ENCODE results near the gene ZSWIM6. TPM values are rescaled to one million over a fixed set of nuclear protein-coding genes. Genes with fewer than 3 reads are reported as not detected.

The ZSWIM6 gene
- total and polyA plus RNA-seq, 2 of the 4 experiments (the other 2 are of a cell fraction), result 10.8 to 14.1 TPM

DNA sequence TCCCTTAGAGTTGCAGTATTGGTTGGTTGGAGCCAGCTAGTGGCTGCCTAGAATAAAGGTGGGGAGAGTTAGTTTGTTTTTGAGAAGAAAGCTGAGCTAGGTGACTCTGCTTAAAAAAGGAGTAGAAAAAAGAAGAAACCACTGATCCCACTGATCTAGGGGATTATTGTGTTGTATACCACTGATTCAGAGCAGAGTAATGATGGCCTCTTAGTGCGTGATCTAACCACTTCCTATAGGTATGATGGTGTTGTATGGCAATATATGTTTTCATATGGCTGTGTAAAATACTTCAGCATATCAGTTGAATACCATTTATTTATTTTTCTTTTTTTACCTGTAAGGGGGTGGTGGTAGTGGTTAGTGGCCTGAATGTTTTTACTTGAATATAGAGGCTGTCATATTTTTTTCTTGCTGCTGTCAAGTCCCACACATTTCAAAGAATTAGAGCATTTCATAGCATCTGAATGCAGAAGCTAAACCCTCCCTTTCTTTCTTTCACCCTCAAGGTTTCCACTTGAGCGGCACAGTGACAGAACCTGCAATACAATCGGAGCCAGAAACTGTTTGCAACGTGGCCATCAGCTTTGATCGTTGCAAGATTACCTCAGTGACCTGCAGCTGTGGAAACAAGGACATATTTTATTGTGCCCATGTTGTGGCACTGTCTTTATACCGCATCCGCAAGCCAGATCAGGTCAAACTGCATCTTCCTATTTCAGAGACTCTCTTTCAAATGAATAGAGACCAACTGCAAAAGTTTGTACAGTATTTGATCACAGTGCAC, 140.3 kb downstream of the ZSWIM6 start:
- no TSS peak for BruUV-seq (replicated peaks)
- TF ChIP-seq CEBPB (IDR thresholded peaks at IDR 0.05; ENCODE audit: low read depth, low read length) (no peak), RAD21 (IDR thresholded peaks at IDR 0.05; ENCODE audit: low read length) (no peak)
- Histone ChIP-seq H4K20me1 (ENCODE audit: insufficient read depth, low read length) (peaks cover 56% of the 10 kb centered on the region), H4K8ac (ENCODE audit: low read depth in 2 of 2, low read length in 2 of 2) (no peak overlapping the region), H2BK20ac (ENCODE audit: low read depth, low read length) (no peak overlapping the region), H3K14ac (replicated peaks; ENCODE audit: low read depth, low read length) (no peak overlapping the region), H3K4me2 (ENCODE audit: low read depth, low read length) (no peak overlapping the region), H2AK5ac (ENCODE audit: low read depth, low read length) (no peak overlapping the region), H3K36me3 (ENCODE audit: control insufficient read depth, insufficient read depth, low read length) (peaks cover 8% of the 10 kb centered on the region), H3K4me1 (ENCODE audit: control insufficient read depth, insufficient read depth, low read length) (no peaks in the 10 kb centered on the region), H3K18ac (ENCODE audit: low read depth, low read length) (no peak overlapping the region), H3K27me3 (ENCODE audit: control insufficient read depth, insufficient read depth, low read length) (no peaks in the 10 kb centered on the region), H3K4ac (ENCODE audit: low read depth, low read length) (no peak overlapping the region), H3K9me1 (ENCODE audit: insufficient read depth, low read length) (peaks cover 9% of the 10 kb centered on the region; the same call in 1 of the 2 replicates), H3K27ac (ENCODE audit: insufficient read depth, low read length) (no peak overlapping the region), H4K91ac (ENCODE audit: insufficient read depth, low read depth, low read length) (no peak overlapping the region), H2BK15ac (ENCODE audit: low read depth, low read length) (no peak overlapping the region), H3K4me3 (ENCODE audit: insufficient read depth, low read depth, low read length) (no peak overlapping the region), H2BK120ac (ENCODE audit: low read depth, low read length) (no peak overlapping the region), H3K56ac (ENCODE audit: extremely low read depth, insufficient read depth, low read length) (no peak overlapping the region), H2BK5ac (ENCODE audit: low read depth, low read length, poor library complexity, severe bottlenecking) (no peak overlapping the region), H4K5ac (ENCODE audit: low read depth, low read length) (no peak overlapping the region), H3K9ac (ENCODE audit: low read depth, low read length) (no peak overlapping the region), H3K79me1 (ENCODE audit: low read depth in 1 of 2, low read length in 2 of 2) (peaks cover 36 to 65% of the 10 kb centered on the region in 2 experiments), H3K9me3 (ENCODE audit: control insufficient read depth, insufficient read depth, low read length) (no peaks in the 10 kb centered on the region), H2AFZ (replicated peaks; ENCODE audit: low read length, poor library complexity) (no peak overlapping the region), H2AK9ac (replicated peaks; ENCODE audit: low read depth, low read length, poor library complexity) (no peak overlapping the region), H3K23ac (ENCODE audit: low read depth, low read length) (no peak overlapping the region)
- dilution Hi-C loops (cut with HindIII; ENCODE audit: low sequenced_read_pairs, unreplicated experiment) (no loop called here), intact Hi-C loops (cut with micrococcal nuclease) (no loop called here), in situ Hi-C loops (cut with MboI; ENCODE audit: low sequenced_read_pairs) (no loop called here)
- POLR2A ChIA-PET (ENCODE audit: unreplicated experiment), result no interaction called here
- ATAC-seq (ENCODE audit: low read depth) (no peak), DNase-seq (no peak)
- CTCF ChIA-PET, result no interaction called here
- WGBS, 2 experiments (ENCODE audit: extremely low coverage in 2 of 2, insufficient read length in 1 of 2), result 91% methylated on average over 4 of the region's 7 CpGs; no CpG with 5 or more reads in 1 of the 2 experiments
